Naive B cell (primary cell): ENCODE results near the gene MARCHF9. TPM values are rescaled to one million over a fixed set of nuclear protein-coding genes. Genes with fewer than 3 reads are reported as not detected.
"Not testable (repeated sequence)": the region's sequence is repeated elsewhere in the genome, so short reads cannot be mapped to it uniquely, and the experiment has no call there.

ENCODE experiments used
- ATAC-seq, 2 donors: fragments of 150-1000 bp; cut with Tn5 transposase; 2 replicates each; pipeline ENCODE4 v1.10.0; 2021; ENCODE audit warnings: low read depth in 2 of 2, mild to moderate bottlenecking in 2 of 2, moderate library complexity in 2 of 2
- DNase-seq: peaks from one replicate; pipeline ENCODE4 v3.0.0; 2022
- H3K27ac Mint-ChIP-seq, 6 donors: one replicate each; pipeline ENCODE4 v1.8.0; 2020 to 2022; ENCODE audit warnings: mild to moderate bottlenecking in 6 of 6, mixed read lengths in 6 of 6, moderate library complexity in 5 of 6, inconsistent platforms in 2 of 6
- H3K27me3 Mint-ChIP-seq, 3 donors: one replicate each; pipeline ENCODE4 v1.8.0; 2021 to 2022; ENCODE audit warnings: mixed read lengths in 3 of 3, mild to moderate bottlenecking in 1 of 3
- H3K36me3 Mint-ChIP-seq, 2 donors: one replicate each; pipeline ENCODE4 v1.8.0; 2020 to 2022; ENCODE audit warnings: mixed read lengths in 2 of 2, inconsistent platforms in 1 of 2, mild to moderate bottlenecking in 1 of 2
- H3K4me1 Mint-ChIP-seq, 3 donors: one replicate each; pipeline ENCODE4 v1.8.0; 2020 to 2022; ENCODE audit warnings: mixed read lengths in 3 of 3, inconsistent platforms in 1 of 3, mild to moderate bottlenecking in 1 of 3, moderate library complexity in 1 of 3
- H3K4me3 Mint-ChIP-seq, 8 donors: one replicate each; pipeline ENCODE4 v1.8.0; 2020 to 2022; ENCODE audit warnings: mild to moderate bottlenecking in 8 of 8, mixed read lengths in 8 of 8, moderate library complexity in 8 of 8, inconsistent platforms in 2 of 8
- H3K9me3 Mint-ChIP-seq, 7 donors: one replicate each; pipeline ENCODE4 v1.8.0; 2020 to 2022; ENCODE audit warnings: mixed read lengths in 7 of 7, mild to moderate bottlenecking in 5 of 7, inconsistent platforms in 2 of 7, moderate library complexity in 1 of 7
- polyA plus RNA-seq, 6 donors: library from polyadenylated mRNA; unstranded; fragments of 300-500 nt; fragmentation: Illumina TruSeq; gene quantifications; one replicate each; pipeline ENCODE4 v1.2.3, GENCODE V29; 2021; ENCODE audit warnings: low read depth in 6 of 6

Gene MARCHF9, protein sequence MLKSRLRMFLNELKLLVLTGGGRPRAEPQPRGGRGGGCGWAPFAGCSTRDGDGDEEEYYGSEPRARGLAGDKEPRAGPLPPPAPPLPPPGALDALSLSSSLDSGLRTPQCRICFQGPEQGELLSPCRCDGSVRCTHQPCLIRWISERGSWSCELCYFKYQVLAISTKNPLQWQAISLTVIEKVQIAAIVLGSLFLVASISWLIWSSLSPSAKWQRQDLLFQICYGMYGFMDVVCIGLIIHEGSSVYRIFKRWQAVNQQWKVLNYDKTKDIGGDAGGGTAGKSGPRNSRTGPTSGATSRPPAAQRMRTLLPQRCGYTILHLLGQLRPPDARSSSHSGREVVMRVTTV
- 10 to 100 TPM; 10.9 to 21.0 (median 14.2) TPM for polyA plus RNA-seq

DNA sequence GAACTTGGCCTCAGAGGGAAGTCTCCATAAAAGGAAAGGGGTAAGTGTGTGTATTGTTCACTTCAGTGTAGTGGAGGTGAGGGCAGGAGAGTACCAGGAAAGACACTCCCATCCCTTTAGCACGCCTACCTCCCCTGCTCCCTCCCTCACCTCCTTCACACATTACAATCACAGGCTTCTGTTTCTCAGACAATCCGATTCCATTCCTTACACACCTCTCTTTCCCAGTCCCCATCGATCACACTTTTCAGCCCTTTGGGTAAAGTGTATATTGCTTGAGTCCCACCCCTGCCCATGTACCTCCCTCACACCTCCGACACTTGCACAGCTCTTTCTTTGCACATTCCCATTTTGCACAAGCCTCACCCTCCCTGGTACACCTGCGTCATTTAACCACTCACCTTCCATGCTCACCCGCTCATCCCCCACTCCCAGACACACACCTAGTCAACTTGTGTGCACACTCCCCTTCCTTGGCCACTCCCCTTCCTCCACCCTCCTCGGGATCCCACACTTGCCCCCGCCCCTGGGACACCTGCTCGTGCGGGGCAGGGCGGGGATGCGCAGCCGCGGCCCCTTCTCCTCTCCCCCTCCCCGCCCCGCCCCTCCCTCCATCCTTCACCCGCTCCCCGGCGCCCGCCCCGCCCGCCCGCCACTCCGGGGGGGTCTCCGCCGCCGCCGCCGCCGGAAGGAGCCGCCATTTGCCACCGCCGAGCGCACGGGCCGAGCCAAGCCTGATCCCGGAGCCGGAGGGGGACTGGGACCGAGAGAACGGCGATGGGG, at the start of gene MARCHF9:
Gene MARCHF9 (plus strand): TSS at position 693 of the 783 bp plus-strand sequence. CDS start 426 bp downstream, outside the sequence.
- H3K4me1 Mint-ChIP-seq, result peaks cover 56 to 79% (median 66%) of the 10 kb centered on the region in 3 donors
- ATAC-seq, result peak; percentile 17 to 20
- H3K4me3 Mint-ChIP-seq, result peak within 1 kb of the TSS; percentile 85 to 97 (median 94)
- peaks cover 4 to 7% of the 10 kb centered on the region in 2 donors for H3K36me3 Mint-ChIP-seq
- H3K27me3 Mint-ChIP-seq, result no peaks in the 10 kb centered on the region
- peak; percentile 73 for DNase-seq
- no peaks in the 10 kb centered on the region for H3K9me3 Mint-ChIP-seq
- H3K27ac Mint-ChIP-seq, result peak within 1 kb of the TSS; percentile 91 to 99 (median 97)

DNA sequence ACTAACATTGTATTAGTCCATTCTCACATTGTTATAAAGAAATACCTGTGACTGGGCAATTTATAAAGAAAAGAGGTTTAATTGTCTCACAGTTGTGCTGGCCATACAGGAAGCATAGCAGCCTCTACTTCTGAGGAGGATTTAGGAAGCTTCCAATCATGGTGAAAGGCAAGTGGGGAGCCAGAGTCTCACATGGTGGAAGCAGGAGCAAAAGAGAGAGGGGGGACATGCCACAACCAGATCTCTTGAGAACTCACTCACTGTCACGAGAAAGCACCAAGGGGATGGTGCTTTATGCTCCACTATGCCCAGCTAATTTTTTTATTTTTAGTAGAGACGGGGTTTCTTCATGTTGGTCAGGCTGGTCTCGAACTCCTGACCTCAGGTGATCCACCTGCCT, 47.7 kb upstream of the MARCHF9 start:
- DNase-seq, result no peak
- peaks cover 4 to 25% (median 8%) of the 10 kb centered on the region in 3 donors for H3K4me1 Mint-ChIP-seq
- peak overlapping the region in 1 of 6 donors; percentile 53 for H3K27ac Mint-ChIP-seq
- H3K4me3 Mint-ChIP-seq, result no peak overlapping the region
- peaks cover 16 to 34% of the 10 kb centered on the region in 2 donors for H3K36me3 Mint-ChIP-seq
- H3K27me3 Mint-ChIP-seq, result no peaks in the 10 kb centered on the region
- H3K9me3 Mint-ChIP-seq, result peaks cover 0 to 17% (median 7%) of the 10 kb centered on the region in 7 donors
- no peak for ATAC-seq

DNA sequence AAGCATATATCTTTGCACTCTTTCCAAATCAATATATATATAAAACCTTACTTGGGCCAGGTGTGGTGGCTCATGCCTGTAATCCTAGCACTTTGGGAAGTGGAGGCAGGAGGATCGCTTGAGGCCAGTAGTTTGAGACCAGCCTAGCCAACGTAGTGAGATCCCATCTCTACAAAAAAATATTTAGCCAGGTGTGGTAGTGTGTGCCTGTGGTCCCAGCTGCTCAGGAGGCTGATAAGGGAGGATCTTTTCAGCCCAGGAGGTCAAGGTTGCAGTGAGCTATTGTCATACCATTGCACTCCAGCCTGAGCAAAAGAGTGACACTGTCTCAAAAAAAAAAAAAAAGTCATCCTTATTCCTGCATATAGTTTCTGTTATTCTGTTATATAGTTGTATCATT, 46.6 kb upstream of the MARCHF9 start:
- DNase-seq (no peak), ATAC-seq (no peak)
- H3K4me1 Mint-ChIP-seq, result peaks cover 0 to 17% (median 8%) of the 10 kb centered on the region in 3 donors
- H3K27ac Mint-ChIP-seq, result no peak overlapping the region
- H3K4me3 Mint-ChIP-seq, result no peak overlapping the region
- peaks cover 10 to 28% of the 10 kb centered on the region in 2 donors for H3K36me3 Mint-ChIP-seq
- H3K27me3 Mint-ChIP-seq, result no peaks in the 10 kb centered on the region
- H3K9me3 Mint-ChIP-seq, result peaks cover 0 to 10% (median 4%) of the 10 kb centered on the region in 7 donors

DNA sequence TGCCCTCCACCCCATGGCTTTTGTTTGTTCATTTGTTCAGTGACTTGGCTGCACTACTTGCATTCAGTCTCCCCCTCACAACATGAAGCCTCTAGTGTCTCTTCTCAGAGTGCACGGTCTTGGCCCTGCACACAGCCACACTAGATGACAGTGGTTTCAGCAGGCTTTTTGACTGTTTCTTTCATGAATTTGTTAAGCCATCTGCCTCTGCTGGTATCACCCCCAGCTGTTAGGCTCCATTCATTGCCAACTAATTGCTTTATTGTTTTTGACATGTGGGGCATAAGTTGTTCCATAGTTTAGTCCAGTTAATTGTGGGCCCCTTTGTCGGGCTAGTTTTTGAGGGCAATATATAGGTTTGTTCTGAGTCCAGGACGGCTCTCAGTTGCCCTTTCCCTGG, 42.2 kb upstream of the MARCHF9 start:
- H3K4me1 Mint-ChIP-seq, result peaks cover 11 to 31% (median 15%) of the 10 kb centered on the region in 3 donors
- H3K27ac Mint-ChIP-seq, result peak overlapping the region in 1 of 6 donors; percentile 21
- H3K9me3 Mint-ChIP-seq, result no peaks in the 10 kb centered on the region
- H3K4me3 Mint-ChIP-seq, result no peak overlapping the region
- ATAC-seq (no peak), DNase-seq (no peak)
- H3K36me3 Mint-ChIP-seq, result peaks cover 16% of the 10 kb centered on the region in 2 donors
- no peaks in the 10 kb centered on the region for H3K27me3 Mint-ChIP-seq

DNA sequence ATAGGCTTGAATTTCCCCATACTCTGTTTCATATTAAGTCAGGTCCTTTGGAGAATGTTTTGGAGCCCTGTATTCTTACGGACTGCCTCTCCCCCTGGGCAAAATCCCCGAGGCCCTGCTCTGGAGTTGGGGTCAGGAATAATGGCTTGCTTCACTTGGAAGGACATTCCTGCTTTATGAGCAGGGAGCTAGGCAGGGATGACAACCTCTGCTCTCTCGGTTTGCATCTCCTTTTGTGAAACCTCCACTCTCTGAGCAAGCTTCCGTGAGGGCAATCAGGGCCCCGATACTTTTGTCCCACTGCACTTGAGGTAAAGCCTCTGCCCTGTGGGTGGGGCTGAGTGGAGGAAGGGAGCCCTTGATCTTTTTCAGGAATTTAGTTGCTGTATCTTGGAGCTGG, 41.7 kb upstream of the MARCHF9 start:
- Mint-ChIP-seq H3K27ac (no peak overlapping the region), H3K36me3 (peaks cover 20 to 21% of the 10 kb centered on the region in 2 donors)

DNA sequence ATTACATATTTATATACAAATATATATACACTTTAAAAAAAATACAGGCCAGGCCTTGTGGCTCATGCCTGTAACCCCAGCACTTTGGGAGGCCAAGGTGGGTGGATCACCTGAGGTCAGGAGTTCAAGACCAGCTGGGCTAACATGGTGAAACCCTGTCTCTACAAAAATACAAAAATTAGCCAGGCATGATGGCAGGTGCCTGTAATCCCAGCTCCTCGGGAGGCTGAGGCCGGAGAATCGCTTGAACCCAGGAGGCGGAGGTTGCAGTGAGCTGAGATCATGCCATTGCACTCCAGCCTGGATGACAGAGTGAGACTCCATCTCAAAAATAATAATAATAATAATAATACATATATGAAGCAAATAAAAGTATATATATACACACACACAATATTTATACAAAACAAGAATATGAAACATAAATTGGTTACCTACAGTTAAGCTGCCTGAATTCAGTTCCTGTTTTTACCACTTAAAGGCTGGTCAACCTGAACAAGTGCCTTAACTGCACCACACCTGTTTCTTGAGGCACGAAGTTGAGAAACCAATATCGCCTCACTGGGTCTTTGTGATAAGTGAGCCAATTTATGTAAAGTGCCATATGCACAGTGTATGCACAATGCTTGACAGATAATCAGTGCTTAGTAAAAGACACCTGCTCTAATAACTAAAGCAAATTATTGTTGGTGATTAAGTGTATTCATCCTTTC, 39.7 kb upstream of the MARCHF9 start:
- not testable (repeated sequence) for H3K9me3 Mint-ChIP-seq, H3K27me3 Mint-ChIP-seq
- Mint-ChIP-seq H3K4me1 (peaks cover 11 to 27% (median 20%) of the 10 kb centered on the region in 3 donors), H3K36me3 (peaks cover 30 to 38% of the 10 kb centered on the region in 2 donors), H3K4me3 (peak overlapping the region in 3 of 8 donors; percentile 20 to 54 (median 26)), H3K27ac (peak overlapping the region in 4 of 6 donors; percentile 35 to 71 (median 56))
- DNase-seq (peak; percentile 57), ATAC-seq (peak; percentile 94 to 97)

More for the DNA sequence above, 41.7 kb upstream of the MARCHF9 start:
- H3K27me3 Mint-ChIP-seq, result no peaks in the 10 kb centered on the region
- no peaks in the 10 kb centered on the region for H3K9me3 Mint-ChIP-seq
- DNase-seq, result no peak
- H3K4me1 Mint-ChIP-seq, result peaks cover 11 to 31% (median 15%) of the 10 kb centered on the region in 3 donors
- peak overlapping the region in 1 of 8 donors; percentile 22 for H3K4me3 Mint-ChIP-seq
- no peak for ATAC-seq

DNA sequence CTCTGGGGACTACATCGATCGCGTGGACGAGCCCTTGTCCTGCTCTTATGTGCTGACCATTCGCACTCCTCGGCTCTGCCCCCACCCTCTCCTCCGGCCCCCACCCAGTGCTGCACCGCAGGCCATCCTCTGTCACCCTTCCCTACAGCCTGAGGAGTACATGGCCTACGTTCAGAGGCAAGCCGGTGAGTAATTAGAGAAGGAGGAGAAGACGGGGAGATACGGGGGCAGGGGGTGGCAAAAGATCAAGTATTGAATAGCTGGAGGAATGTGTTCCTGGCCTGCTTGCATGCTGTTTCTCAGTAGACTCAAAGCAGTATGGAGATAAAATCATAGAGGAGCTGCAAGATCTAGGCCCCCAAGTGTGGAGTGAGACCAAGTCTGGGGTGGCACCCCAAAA, 39.1 kb upstream of the MARCHF9 start:
- Mint-ChIP-seq H3K4me1 (peaks cover 11 to 21% (median 17%) of the 10 kb centered on the region in 3 donors), H3K27me3 (no peaks in the 10 kb centered on the region), H3K36me3 (peaks cover 28 to 41% of the 10 kb centered on the region in 2 donors), H3K4me3 (peak overlapping the region in 5 of 8 donors; percentile 11 to 65 (median 26)), H3K27ac (peak overlapping the region in 4 of 6 donors; percentile 35 to 71 (median 56)), H3K9me3 (no peaks in the 10 kb centered on the region)
- ATAC-seq (no peak), DNase-seq (no peak)

DNA sequence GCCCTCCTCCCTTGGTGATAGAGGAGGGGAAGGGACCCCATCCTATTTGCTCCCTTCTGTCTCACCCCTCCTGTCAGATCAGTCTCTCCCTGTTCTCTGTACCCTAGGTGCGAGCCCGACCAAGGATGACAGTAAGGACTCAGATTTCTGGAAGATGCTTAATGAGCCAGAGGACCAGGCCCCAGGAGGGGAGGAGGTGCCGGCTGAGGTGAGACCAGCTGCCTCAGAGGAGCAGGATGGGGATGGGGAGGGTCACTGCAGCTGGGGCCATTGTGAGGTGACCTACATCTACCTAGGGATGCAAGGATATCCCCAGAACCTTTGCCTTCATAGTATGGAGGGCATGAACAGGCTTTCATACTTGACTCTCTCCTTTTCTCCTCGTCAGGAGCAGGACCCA, 38.6 kb upstream of the MARCHF9 start:
- Mint-ChIP-seq H3K36me3 (peaks cover 28 to 38% of the 10 kb centered on the region in 2 donors), H3K27me3 (no peaks in the 10 kb centered on the region), H3K4me3 (no peak overlapping the region), H3K4me1 (peaks cover 11 to 21% (median 13%) of the 10 kb centered on the region in 3 donors), H3K27ac (no peak overlapping the region), H3K9me3 (no peaks in the 10 kb centered on the region)
- ATAC-seq (no peak), DNase-seq (no peak)

DNA sequence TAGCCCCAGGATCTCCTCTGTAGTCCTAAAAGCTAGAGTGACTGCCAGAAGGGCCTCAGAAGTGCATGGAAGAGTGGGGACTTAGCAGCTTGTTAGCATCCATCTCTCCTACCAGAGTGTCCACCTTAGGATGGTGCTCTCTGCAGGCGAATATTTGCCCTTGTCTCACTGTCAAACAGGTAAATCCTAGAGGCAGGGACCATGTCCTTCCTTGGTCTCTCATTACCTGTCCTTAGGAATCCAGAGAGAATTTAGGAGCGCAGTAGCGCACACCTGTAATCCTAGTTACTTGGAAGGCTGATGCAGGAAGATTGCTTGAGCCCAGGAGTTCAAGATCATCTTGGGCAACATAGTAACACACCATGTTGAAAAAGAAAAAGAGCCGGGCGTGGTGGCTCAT, 37.8 kb upstream of the MARCHF9 start:
- Mint-ChIP-seq H3K4me1 (peaks cover 11 to 21% (median 13%) of the 10 kb centered on the region in 3 donors), H3K4me3 (no peak overlapping the region), H3K27ac (no peak overlapping the region), H3K36me3 (peaks cover 22 to 46% of the 10 kb centered on the region in 2 donors), H3K9me3 (no peaks in the 10 kb centered on the region), H3K27me3 (no peaks in the 10 kb centered on the region)
- no peak for ATAC-seq
- no peak for DNase-seq

DNA sequence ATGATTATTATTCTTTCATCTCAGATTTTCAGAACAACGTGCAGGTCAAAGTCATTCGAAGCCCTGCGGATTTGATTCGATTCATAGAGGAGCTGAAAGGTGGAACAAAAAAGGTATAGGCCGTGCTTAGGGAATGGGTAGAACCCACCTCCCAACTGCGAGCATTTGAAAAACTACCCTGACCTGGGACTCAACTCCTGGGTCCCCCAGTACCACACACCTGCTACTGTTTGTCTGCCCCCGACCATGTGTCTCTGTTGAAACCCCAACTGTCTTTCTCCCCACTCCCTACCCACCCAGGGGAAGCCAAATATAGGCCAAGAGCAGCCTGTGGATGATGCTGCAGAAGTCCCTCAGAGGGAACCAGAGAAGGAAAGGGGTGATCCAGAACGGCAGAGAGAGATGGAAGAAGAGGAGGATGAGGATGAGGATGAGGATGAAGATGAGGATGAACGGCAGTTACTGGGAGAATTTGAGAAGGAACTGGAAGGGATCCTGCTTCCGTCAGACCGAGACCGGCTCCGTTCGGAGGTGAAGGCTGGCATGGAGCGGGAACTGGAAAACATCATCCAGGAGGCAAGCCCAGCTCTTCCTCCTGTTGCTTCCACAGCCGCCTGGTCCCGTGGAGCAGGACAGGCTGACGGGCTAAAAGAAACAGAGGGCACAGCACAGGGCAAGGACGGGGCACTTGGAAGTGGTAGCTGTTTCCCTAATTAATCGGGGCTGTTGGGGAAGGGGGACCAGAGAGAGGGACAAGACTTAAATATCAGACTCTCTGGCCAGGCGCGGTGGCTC, 36.9 kb upstream of the MARCHF9 start:
- ATAC-seq (no peak), DNase-seq (no peak)
- Mint-ChIP-seq H3K4me3 (peak overlapping the region in 1 of 8 donors; percentile 15), H3K27ac (no peak overlapping the region), H3K4me1 (peaks cover 13 to 22% (median 15%) of the 10 kb centered on the region in 3 donors), H3K27me3 (no peaks in the 10 kb centered on the region), H3K9me3 (no peaks in the 10 kb centered on the region), H3K36me3 (peaks cover 17 to 46% of the 10 kb centered on the region in 2 donors)

DNA sequence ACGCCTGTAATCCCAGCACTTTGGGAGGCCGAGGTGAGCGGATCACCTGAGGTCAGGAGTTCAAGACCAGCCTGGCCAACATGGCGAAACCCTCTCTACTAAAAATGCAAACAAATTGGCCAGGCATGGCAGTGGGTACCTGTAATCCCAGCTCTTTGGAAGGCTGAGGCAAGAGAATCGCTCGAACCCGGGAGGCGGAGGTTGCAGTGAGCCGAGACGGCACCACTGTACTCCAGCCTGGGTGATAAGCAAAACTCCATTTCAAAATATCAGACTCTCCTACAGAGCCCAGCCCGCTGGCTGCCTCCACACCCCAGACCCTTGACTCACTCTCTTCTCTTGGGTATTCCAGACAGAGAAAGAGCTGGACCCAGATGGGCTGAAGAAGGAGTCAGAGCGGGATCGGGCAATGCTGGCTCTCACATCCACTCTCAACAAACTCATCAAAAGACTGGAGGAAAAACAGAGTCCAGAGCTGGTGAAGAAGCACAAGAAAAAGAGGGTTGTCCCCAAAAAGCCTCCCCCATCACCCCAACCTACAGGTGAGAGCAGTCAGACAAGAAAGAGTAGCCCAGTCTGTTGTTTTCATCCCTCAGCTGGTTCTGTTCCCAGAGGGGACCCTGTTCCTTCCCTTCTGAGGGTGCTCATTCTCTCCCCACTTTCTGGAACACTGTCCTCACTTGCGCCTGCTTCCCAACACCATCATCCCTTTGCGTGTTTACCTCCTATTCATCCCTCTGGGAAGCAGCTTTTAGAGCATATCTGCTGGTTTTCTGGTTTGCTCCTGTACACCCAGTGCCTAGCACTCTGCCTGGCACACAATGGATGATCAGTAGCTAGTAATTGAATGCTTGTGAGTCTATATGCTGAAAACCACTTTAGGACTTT, 36.0 kb upstream of the MARCHF9 start:
- no peaks in the 10 kb centered on the region for H3K9me3 Mint-ChIP-seq
- peaks cover 17 to 46% of the 10 kb centered on the region in 2 donors for H3K36me3 Mint-ChIP-seq
- DNase-seq (no peak), ATAC-seq (no peak)
- H3K4me3 Mint-ChIP-seq, result no peak overlapping the region
- H3K27me3 Mint-ChIP-seq, result no peaks in the 10 kb centered on the region
- peaks cover 13 to 20% (median 15%) of the 10 kb centered on the region in 3 donors for H3K4me1 Mint-ChIP-seq
- H3K27ac Mint-ChIP-seq, result no peak overlapping the region
